H1 (cell line): Measurements from ENCODE around the gene TTC13. TPM values are rescaled to one million over a fixed set of nuclear protein-coding genes. Genes with fewer than 3 reads are reported as not detected.

Experiments
- CTCF ChIA-PET: fragments of 300-600 bp; sonication (Branson Sonifier 250); formaldehyde crosslinking; loops from one replicate; lab custom pipeline; 2021; ENCODE audit not compliant: partially characterized antibody; lab: Charles Lee
- POLR2A ChIA-PET: fragments of 300-600 bp; sonication (Branson Sonifier 250); formaldehyde crosslinking; loops from one replicate; lab custom pipeline; 2021; ENCODE audit warnings: inconsistent platforms; ENCODE audit not compliant: partially characterized antibody; lab: Charles Lee
- DNase-seq, 2 experiments: peaks; one replicate each; pipeline versions ENCODE4 v3.0.0 to v3.0.0-alpha.2; 2010 to 2022; ENCODE audit warnings: low spot score in 2 of 2, low read depth in 1 of 2, mixed read lengths in 1 of 2
- FAIRE-seq: peaks from 2 replicates; lab custom pipeline; 2011; peaks lifted over from hg19 to GRCh38; lab: Jason Lieb, UNC
- H2AFZ ChIP-seq: 2 replicates; pipeline ENCODE4 v1.8.1; 2012; ENCODE audit warnings: low read length, inconsistent platforms
- H2AK5ac ChIP-seq: 2 replicates; pipeline ENCODE4 v1.6.1; 2013; ENCODE audit warnings: low read depth, low read length
- H2BK120ac ChIP-seq: replicated peaks from 2 replicates; pipeline ENCODE3; 2013; ENCODE audit warnings: low read depth, low read length, inconsistent platforms
- H2BK12ac ChIP-seq: 2 replicates; pipeline ENCODE4 v1.6.1; 2013; ENCODE audit warnings: low read depth, low read length
- H2BK15ac ChIP-seq: 2 replicates; pipeline ENCODE4 v1.6.1; 2013; ENCODE audit warnings: low read length
- H2BK20ac ChIP-seq: 2 replicates; pipeline ENCODE4 v1.6.1; 2013; ENCODE audit warnings: low read length
- H2BK5ac ChIP-seq: 2 replicates; pipeline ENCODE4 v1.6.1; 2013; ENCODE audit warnings: low read depth, low read length
- H3K14ac ChIP-seq: 2 replicates; pipeline ENCODE4 v1.6.1; 2013; ENCODE audit warnings: inconsistent platforms; ENCODE audit not compliant: insufficient read length
- H3K18ac ChIP-seq: 2 replicates; pipeline ENCODE4 v1.6.1; 2013; ENCODE audit warnings: low read length; ENCODE audit errors: extremely low read depth
- H3K23ac ChIP-seq: 2 replicates; pipeline ENCODE4 v1.6.1; 2013; ENCODE audit warnings: inconsistent platforms; ENCODE audit not compliant: insufficient read length
- H3K23me2 ChIP-seq: 2 replicates; pipeline ENCODE4 v1.6.1; 2013; ENCODE audit warnings: low read depth, low read length
- H3K27ac ChIP-seq: 2 replicates; pipeline ENCODE4 v1.6.1; 2011; ENCODE audit warnings: low read depth, low read length, inconsistent platforms
- H3K27me3 ChIP-seq, 4 experiments: replicated peaks in 1 of 4; 1 replicate in 1 of 4; 2 replicates in 3 of 4; pipeline versions ENCODE4 v1.6.1 to v1.8.1; 2011 to 2013; ENCODE audit warnings: low read length in 3 of 4, mild to moderate bottlenecking in 3 of 4, inconsistent platforms in 2 of 4, mixed read lengths in 2 of 4, moderate library complexity in 1 of 4; ENCODE audit not compliant: control insufficient read depth in 3 of 4, insufficient read depth in 3 of 4; ENCODE audit errors: extremely low read depth in 1 of 4
- H3K36me3 ChIP-seq, 4 experiments: 2 replicates each; pipeline versions ENCODE4 v1.6.1 to v1.8.1; 2011 to 2013; ENCODE audit warnings: mild to moderate bottlenecking in 4 of 4, low read length in 3 of 4, moderate library complexity in 2 of 4, control low read depth in 1 of 4, inconsistent platforms in 1 of 4; ENCODE audit not compliant: insufficient read depth in 4 of 4, control insufficient read depth in 2 of 4
- H3K4ac ChIP-seq: replicated peaks from 2 replicates; pipeline ENCODE3; 2013; ENCODE audit warnings: low read length, low read depth, mixed read lengths, inconsistent platforms; ENCODE audit not compliant: insufficient read length
- H3K4me1 ChIP-seq, 4 experiments: replicated peaks in 1 of 4; 1 replicate in 1 of 4; 2 replicates in 3 of 4; pipeline versions ENCODE4 v1.6.1 to v1.8.1; 2011 to 2013; ENCODE audit warnings: low read length in 3 of 4, inconsistent platforms in 2 of 4, mixed read lengths in 1 of 4; ENCODE audit not compliant: insufficient read depth in 4 of 4, control insufficient read depth in 3 of 4
- H3K4me2 ChIP-seq, 2 experiments: 2 replicates each; pipeline versions ENCODE4 v1.6.1 to v1.8.1; 2011 to 2013; ENCODE audit warnings: low read depth in 2 of 2, low read length in 2 of 2, control low read depth in 1 of 2, inconsistent platforms in 1 of 2, mild to moderate bottlenecking in 1 of 2; ENCODE audit not compliant: insufficient read depth in 1 of 2
- H3K4me3 ChIP-seq, 4 experiments: fragments of 200-600, 300-600 bp in 1 of 4; sonication (generic), shearing (Covaris generic), sonication (Bioruptor Twin) in 1 of 4; 2 replicates each; pipeline versions ENCODE4 v1.5.1 to v1.8.1; 2011 to 2016; ENCODE audit warnings: low read length in 4 of 4, low read depth in 3 of 4, control low read depth in 2 of 4, inconsistent platforms in 2 of 4, mild to moderate bottlenecking in 2 of 4, mixed read lengths in 1 of 4, moderate library complexity in 1 of 4; ENCODE audit not compliant: insufficient read depth in 2 of 4; ENCODE audit errors: extremely low read depth in 1 of 4
- H3K56ac ChIP-seq: replicated peaks from 2 replicates; pipeline ENCODE3; 2013; ENCODE audit warnings: low read depth, mild to moderate bottlenecking, mixed read lengths, low read length, inconsistent platforms; ENCODE audit not compliant: insufficient read length
- H3K79me1 ChIP-seq: 2 replicates; pipeline ENCODE4 v1.6.1; 2013; ENCODE audit warnings: low read depth, low read length, control low read depth
- H3K79me2 ChIP-seq, 2 experiments: 2 replicates each; pipeline versions ENCODE4 v1.6.1 to v1.8.1; 2012 to 2013; ENCODE audit warnings: low read length in 2 of 2, mild to moderate bottlenecking in 2 of 2, inconsistent platforms in 1 of 2; ENCODE audit not compliant: insufficient read depth in 2 of 2, control insufficient read depth in 1 of 2
- H3K9ac ChIP-seq, 4 experiments: replicated peaks in 1 of 4; 1 replicate in 1 of 4; 2 replicates in 3 of 4; pipeline versions ENCODE4 v1.6.1 to v1.8.1; 2011 to 2013; ENCODE audit warnings: low read depth in 3 of 4, low read length in 3 of 4, control low read depth in 2 of 4, mild to moderate bottlenecking in 2 of 4, moderate library complexity in 2 of 4, inconsistent platforms in 1 of 4; ENCODE audit errors: extremely low read depth in 1 of 4
- H3K9me3 ChIP-seq, 2 experiments: 2 replicates each; pipeline versions ENCODE4 v1.6.1 to v1.8.1; 2012 to 2013; ENCODE audit warnings: mild to moderate bottlenecking in 2 of 2, moderate library complexity in 2 of 2, control low read depth in 1 of 2, inconsistent platforms in 1 of 2, low read depth in 1 of 2, low read length in 1 of 2, mixed read lengths in 1 of 2; ENCODE audit not compliant: insufficient read depth in 2 of 2
- H4K20me1 ChIP-seq, 2 experiments: replicated peaks in 1 of 2; 2 replicates each; pipeline versions ENCODE3 to v1.8.1; 2011 to 2013; ENCODE audit warnings: inconsistent platforms in 2 of 2, low read length in 2 of 2, mild to moderate bottlenecking in 1 of 2; ENCODE audit not compliant: insufficient read depth in 2 of 2, control insufficient read depth in 1 of 2
- H4K5ac ChIP-seq: 2 replicates; pipeline ENCODE4 v1.6.1; 2013; ENCODE audit warnings: low read length, low read depth, mixed read lengths, inconsistent platforms; ENCODE audit not compliant: insufficient read length
- H4K8ac ChIP-seq: 2 replicates; pipeline ENCODE4 v1.8.0; 2013; ENCODE audit warnings: mild to moderate bottlenecking, moderate library complexity, low read length, inconsistent platforms; ENCODE audit not compliant: insufficient read depth; ENCODE audit errors: extremely low read depth
- H4K91ac ChIP-seq: replicated peaks from 2 replicates; pipeline ENCODE3; 2013; ENCODE audit warnings: low read length, mixed read lengths, inconsistent platforms; ENCODE audit not compliant: insufficient read length
- CBX5 ChIP-seq: fragments of 300-800, 300-1000 bp; sonication (generic); IDR thresholded peaks from 2 replicates; pipeline ENCODE4 v1.7.1; 2016; ENCODE audit warnings: antibody characterized with exemption, low read length, low read depth
- CHD2 ChIP-seq: IDR thresholded peaks from 2 replicates; pipeline ENCODE4 v1.6.1; 2012; ENCODE audit warnings: low read length, improper control_type of control experiment
- WGBS, 2 experiments: shearing (Covaris generic) in 1 of 2; methylation state at CpG; one replicate each; pipeline versions ENCODE4 v1.1.6 to v1.1.7; 2013 to 2015; ENCODE audit warnings: low lambda C conversion rate in 2 of 2, mixed read lengths in 2 of 2, inconsistent platforms in 1 of 2, low coverage in 1 of 2, missing lambda C conversion rate in 1 of 2; ENCODE audit not compliant: insufficient replicate concordance in 2 of 2, insufficient coverage in 1 of 2, insufficient read length in 1 of 2; ENCODE audit errors: extremely low coverage in 1 of 2, missing lambda C conversion rate in 1 of 2; 5-methylcytosine and 5-hydroxymethylcytosine counted together
- polyA plus RNA-seq, 7 experiments: library from polyadenylated mRNA; depleted of rRNA in 3 of 7; stranded (reverse) in 5 of 7; unstranded in 2 of 7; fragments of >200 nt in 5 of 7; fragments of 200-250 nt in 2 of 7; gene quantifications; 1 replicate in 5 of 7; 2 replicates in 1 of 7; 4 replicates in 1 of 7; pipeline versions ENCODE4 v1.2.1 to v1.2.3, GENCODE V29; 2011 to 2013; ENCODE audit warnings: missing spikeins in 2 of 7, mixed read lengths in 2 of 7
- total RNA-seq: library from RNA; stranded (reverse); fragmentation: NEBNext Ultra II Directional; extraction: Animal tissue kit (Norgen Biotek cat#: 25700); gene quantifications from 2 replicates; pipeline ENCODE4 v1.2.1, GENCODE V29; 2021

Gene TTC13
- total and polyA plus RNA-seq, 2 of the 8 experiments (the other 6 are each of a cell fraction or from before 2014, with no cell fraction given): 3.1 to 7.1 TPM

DNA sequence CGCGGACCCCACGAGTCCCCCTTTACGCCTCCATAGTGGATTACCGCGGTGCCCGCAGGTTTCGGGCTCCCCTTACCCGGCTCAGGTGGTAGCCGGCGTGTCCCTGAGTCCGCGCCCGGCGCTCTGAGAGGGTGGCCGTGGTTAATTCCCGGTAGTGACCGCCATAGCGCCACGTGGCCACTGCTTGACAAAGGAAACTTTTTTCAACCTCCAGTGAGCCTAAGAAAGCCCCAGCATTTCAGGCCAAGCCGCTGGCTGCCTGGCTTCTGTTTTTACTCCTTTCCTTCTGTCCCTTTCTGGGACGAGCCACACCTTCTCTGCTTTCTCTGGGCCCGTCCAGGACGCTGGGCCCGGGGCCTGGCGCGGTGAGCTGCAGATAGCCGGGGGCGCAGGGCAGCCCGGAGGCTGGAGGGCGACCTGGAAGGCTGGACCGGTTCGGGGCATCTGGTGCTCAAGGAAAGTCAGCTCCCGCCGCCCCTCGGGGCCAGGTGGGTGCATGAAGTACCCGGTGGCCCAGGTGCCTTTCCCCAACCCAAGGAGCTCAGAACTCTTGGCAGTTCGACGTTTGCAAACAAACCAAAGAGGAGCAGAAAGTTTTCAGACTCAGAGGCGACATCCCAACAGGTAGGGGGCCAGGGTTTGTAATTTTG lies 109.8 kb downstream of the TTC13 start:
- POLR2A ChIA-PET: interaction anchor here (0.7 to 1.9 kb wide), 17 partner anchors 9 to 227 kb away, joined by 3 to 10 read pairs (median 4); partner anchors contain the start of gene COG2
- TF ChIP-seq CBX5 (no peak), CHD2 (no peak)

More for the DNA sequence above, 109.8 kb downstream of the TTC13 start:
- H3K27me3 ChIP-seq: peaks cover 0 to 2% (median 0%) of the 10 kb centered on the region in 4 experiments; a peak in 2 of 7 replicates
- no peaks in the 10 kb centered on the region for H3K36me3 ChIP-seq
- no peak for FAIRE-seq
- H3K79me1 ChIP-seq: no peaks in the 10 kb centered on the region; the same call in 1 of the 2 replicates
- no peak overlapping the region for H2BK120ac ChIP-seq
- H3K4me2 ChIP-seq: peak overlapping the region; percentile 76 to 78
- H3K14ac ChIP-seq: no peak overlapping the region
- WGBS, 2 experiments: 7% methylated on average over 31 of the region's 40 CpGs; no CpG with 5 or more reads in 1 of the 2 experiments
- H3K9ac ChIP-seq: peak overlapping the region; percentile 85 to 97 (median 93)
- peaks cover 3 to 5% of the 10 kb centered on the region in 2 experiments for H4K20me1 ChIP-seq
- peak overlapping the region; percentile 57 for H3K4ac ChIP-seq
- H2BK12ac ChIP-seq: 0 out of 2 replicates have a peak overlapping the region, but pooled peaks have one; percentile 39
- CTCF ChIA-PET: interaction anchor here (1.1 to 1.7 kb wide), 2 partner anchors 17 to 342 kb away, joined by 4 read pairs; no protein-coding TSS in a partner anchor
- peaks cover 9% of the 10 kb centered on the region for H3K23me2 ChIP-seq
- no peak overlapping the region for H3K23ac ChIP-seq
- DNase-seq: peak in 1 of 2 experiments; percentile 81
- H2BK15ac ChIP-seq: no peak overlapping the region
- peaks cover 0 to 37% of the 10 kb centered on the region in 2 experiments; a peak in 2 of 4 replicates for H3K79me2 ChIP-seq
- peaks cover 2 to 8% (median 4%) of the 10 kb centered on the region in 4 experiments for H3K4me1 ChIP-seq
- no peak overlapping the region for H2BK20ac ChIP-seq
- peak overlapping the region; percentile 84 for H2BK5ac ChIP-seq
- peak overlapping the region; percentile 70 for H3K56ac ChIP-seq
- peak overlapping the region; percentile 90 for H4K91ac ChIP-seq
- peak overlapping the region; percentile 51 to 88 (median 65) for H3K4me3 ChIP-seq
- no peak overlapping the region for H2AK5ac ChIP-seq
- peak overlapping the region; percentile 83 for H3K27ac ChIP-seq
- peak overlapping the region; percentile 93 for H3K18ac ChIP-seq
- H4K5ac ChIP-seq: peak overlapping the region; percentile 80
- peak overlapping the region; percentile 99 for H4K8ac ChIP-seq
- H2AFZ ChIP-seq: 0 out of 2 replicates have a peak overlapping the region, but pooled peaks have one; percentile 6
- no peaks in the 10 kb centered on the region for H3K9me3 ChIP-seq
